ENCODE data around the gene PCF11. TPM values are rescaled to one million over a fixed set of nuclear protein-coding genes. Genes with fewer than 3 reads are reported as not detected.

Gene PCF11
- total and polyA plus RNA-seq, 2 of the 13 experiments (the other 11 are each of a cell fraction or from before 2014, with no cell fraction given): 40.3 to 47.7 TPM

GRCh38 chr11:83156144-83156995 is 561 bp upstream of the PCF11 start (continued):
- TF ChIP-seq ZBTB34 (CRISPR knock-in tag; IDR thresholded peaks at IDR 0.05) (peak; percentile 30; the same call in 1 of the 2 replicates), NFYC (CRISPR knock-in tag; IDR thresholded peaks at IDR 0.05) (peak; percentile 88), SOX6 (IDR thresholded peaks at IDR 0.05) (no peak), SOX6 (CRISPR knock-in tag; IDR thresholded peaks at IDR 0.05) (peak; percentile 37; the same call in 1 of the 2 replicates), ZBTB25 (CRISPR knock-in tag; IDR thresholded peaks at IDR 0.05) (peak; percentile 51; the same call in 1 of the 2 replicates)

DNA sequence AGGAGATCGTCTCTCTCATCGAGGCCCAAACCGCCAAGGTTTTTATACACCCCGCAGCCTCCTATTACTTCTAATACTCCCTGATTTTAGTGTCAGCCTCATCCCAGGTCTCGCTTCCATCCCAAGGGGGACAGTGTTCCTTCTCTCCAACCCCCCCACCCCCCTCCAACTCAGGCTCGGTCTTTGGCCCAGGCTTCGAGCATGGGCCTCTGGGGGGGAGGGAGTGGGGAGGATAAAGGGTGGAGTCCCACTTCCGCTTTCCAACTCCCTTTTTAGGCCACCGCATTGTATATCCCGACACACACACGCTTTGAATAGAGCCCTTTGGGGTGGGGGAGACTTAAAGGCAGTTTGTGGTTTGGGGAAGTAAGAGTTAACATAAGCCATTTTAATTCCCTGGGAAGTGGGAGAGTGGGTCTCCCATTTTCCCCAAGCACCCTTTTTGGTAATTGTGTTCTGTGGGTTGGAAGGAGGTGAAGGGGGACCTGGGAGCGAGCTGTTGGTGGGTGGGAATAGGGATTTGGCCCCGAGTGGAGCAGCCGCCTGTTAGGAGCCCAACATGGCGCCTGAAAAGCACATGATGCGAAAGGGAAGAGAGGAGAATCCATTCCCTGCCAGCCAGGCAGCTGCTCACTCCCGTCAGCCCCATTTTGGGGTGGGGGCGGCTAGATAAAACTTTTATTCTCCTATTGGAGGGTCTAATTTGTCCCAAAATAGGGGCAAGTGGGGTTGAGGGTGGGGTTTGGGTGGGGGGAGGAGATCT is 844 bp downstream of the PCF11 start:
- Histone ChIP-seq H4K20me1 (ENCODE audit: insufficient read depth, low read length) (peaks cover 33% of the 10 kb centered on the region), H3K4me3 (replicated peaks in 1 of 3; ENCODE audit: insufficient read depth in 1 of 3, low read depth in 2 of 3, low read length in 3 of 3) (peak overlapping the region; percentile 79 to 100 (median 93)), H2AFZ (ENCODE audit: low read length) (no peak overlapping the region), H3K9ac (ENCODE audit: insufficient read depth, low read depth, low read length) (peak overlapping the region; percentile 96), H3K4me2 (ENCODE audit: low read depth, low read length) (peak overlapping the region; percentile 83), H3K4me1 (ENCODE audit: insufficient read depth, low read length) (peaks cover 43% of the 10 kb centered on the region), H3K27me3 (ENCODE audit: control insufficient read depth in 1 of 2, insufficient read depth in 2 of 2, low read length in 2 of 2) (no peaks in the 10 kb centered on the region; a peak in 1 of 5 replicates), H3K79me2 (ENCODE audit: insufficient read depth, low read length) (peaks cover 55% of the 10 kb centered on the region), H3K9me3 (ENCODE audit: low read length) (no peaks in the 10 kb centered on the region), H3K36me3 (replicated peaks in 1 of 2; ENCODE audit: control insufficient read depth in 1 of 2, insufficient read depth in 2 of 2, low read length in 2 of 2) (no peaks in the 10 kb centered on the region; a peak in 2 of 5 replicates), H3K27ac (ENCODE audit: extremely low read length, insufficient read depth, low read length) (peak overlapping the region; percentile 94)
- FAIRE-seq: no peak
- under 1% methylated on average over 18 of the region's 18 CpGs for WGBS (ENCODE audit: low lambda C conversion rate)
- CTCF ChIA-PET (ENCODE audit: low intra/inter-chr PET ratio, low total read pairs): no interaction called here
- intact Hi-C loops (cut with micrococcal nuclease; ENCODE audit: unreplicated experiment) (loop anchor here (2.0 to 5.0 kb wide), 2 partner anchors 65 to 150 kb away; no protein-coding TSS in a partner anchor), in situ Hi-C loops (cut with HindIII; ENCODE audit: extremely low pct_ligation_motif_present, low pct_unique_long_range_greater_than_20kb) (loop anchor here (5.0 kb wide), 1 partner anchor 70 kb away; no protein-coding TSS in a partner anchor)
- POLR2A ChIA-PET: interaction anchor here (0.7 to 2.7 kb wide), 26 partner anchors 11 to 257 kb away, joined by 3 to 67 read pairs (median 8); partner anchors contain the start of genes ANKRD42, CCDC90B, DDIAS and PRCP
- BruUV-seq (replicated peaks): TSS peak; percentile 39
- ATAC-seq: peak; percentile 12
- DNase-seq (ENCODE audit: low spot score): peak; percentile 39
- no peak for TF ChIP-seq ZNF484 (CRISPR knock-in tag; IDR thresholded peaks at IDR 0.05; ENCODE audit: borderline replicate concordance, low read depth)
- 0 out of 2 replicates have a peak, but pooled peaks have one; percentile 45 for TF ChIP-seq ZNF232 (CRISPR knock-in tag; IDR thresholded peaks at IDR 0.05; ENCODE audit: borderline replicate concordance)
- TF ChIP-seq TGIF2 (CRISPR knock-in tag; IDR thresholded peaks at IDR 0.05): 0 out of 2 replicates have a peak, but pooled peaks have one; percentile 5
- TF ChIP-seq PLRG1 (conservative IDR thresholded peaks at IDR 0.05): no peak
- peak; percentile 41; the same call in 1 of the 2 replicates for TF ChIP-seq HNF4G (IDR thresholded peaks at IDR 0.05; ENCODE audit: borderline replicate concordance, low read depth, low read length)
- no peak for TF ChIP-seq HNF4G (CRISPR knock-in tag; IDR thresholded peaks at IDR 0.05; ENCODE audit: borderline replicate concordance, low read depth)
- TF ChIP-seq ZFP82 (CRISPR knock-in tag; IDR thresholded peaks at IDR 0.05; ENCODE audit: borderline replicate concordance): no peak
- no peak for TF ChIP-seq HIVEP1 (CRISPR knock-in tag; IDR thresholded peaks at IDR 0.05)
- TF ChIP-seq, protein P1, sequence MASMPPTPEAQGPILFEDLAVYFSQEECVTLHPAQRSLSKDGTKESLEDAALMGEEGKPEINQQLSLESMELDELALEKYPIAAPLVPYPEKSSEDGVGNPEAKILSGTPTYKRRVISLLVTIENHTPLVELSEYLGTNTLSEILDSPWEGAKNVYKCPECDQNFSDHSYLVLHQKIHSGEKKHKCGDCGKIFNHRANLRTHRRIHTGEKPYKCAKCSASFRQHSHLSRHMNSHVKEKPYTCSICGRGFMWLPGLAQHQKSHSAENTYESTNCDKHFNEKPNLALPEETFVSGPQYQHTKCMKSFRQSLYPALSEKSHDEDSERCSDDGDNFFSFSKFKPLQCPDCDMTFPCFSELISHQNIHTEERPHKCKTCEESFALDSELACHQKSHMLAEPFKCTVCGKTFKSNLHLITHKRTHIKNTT (CRISPR knock-in tag; IDR thresholded peaks at IDR 0.05): no peak
- 0 out of 2 replicates have a peak, but pooled peaks have one; percentile 8 for TF ChIP-seq BCL6 (CRISPR knock-in tag; IDR thresholded peaks at IDR 0.05)
- no peak for TF ChIP-seq BCL3 (CRISPR knock-in tag; IDR thresholded peaks at IDR 0.05)
